ENCODE data around the gene SMPX. TPM values are rescaled to one million over a fixed set of nuclear protein-coding genes. Genes with fewer than 3 reads are reported as not detected.
A peak's percentile ranks its signal among the peaks of the same experiment; 100 is the strongest.

SMPX gene
- total RNA-seq, 4 donors from 2014 or later: 79.1 to 797 (median 200) TPM

DNA sequence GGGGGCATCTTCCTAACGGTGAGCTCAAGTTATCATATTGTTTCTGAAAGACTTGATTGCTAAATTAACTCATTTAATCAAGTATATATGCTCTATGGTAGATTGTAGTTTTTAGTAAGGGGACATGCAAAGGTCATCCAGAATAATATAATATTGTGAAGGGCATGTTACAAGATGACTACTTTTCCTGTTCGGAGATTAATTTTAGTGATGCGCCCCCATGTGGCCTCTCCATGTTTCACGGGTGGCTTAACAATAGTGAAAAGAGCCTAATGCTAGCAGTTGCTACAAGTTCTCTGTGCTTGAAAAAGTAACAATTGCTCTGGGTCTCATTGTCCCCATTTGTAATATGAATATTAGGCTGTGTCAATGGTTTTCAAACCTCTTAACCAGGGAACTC is 12.2 kb downstream of the SMPX start:
- peaks cover 48 to 60% of the 10 kb centered on the region in 2 donors for H3K4me1 ChIP-seq
- no peaks in the 10 kb centered on the region for H3K36me3 ChIP-seq
- intact Hi-C loops (cut with DNase I; ENCODE audit: low total_unique reads) (no loop called here), in situ Hi-C loops (cut with MboI; ENCODE audit: low sequenced_read_pairs in 4 of 4) (loop anchor here in 1 of 4 donors (25.0 kb wide), 1 partner anchor 1233 kb away; no protein-coding TSS in a partner anchor)
- DNase-seq (peak in 1 of 2 donors; percentile 42), ATAC-seq (no peak)
- peak overlapping the region; percentile 73 to 92 (median 84) for H3K27ac ChIP-seq
- TF ChIP-seq POLR2A (IDR thresholded peaks at IDR 0.05): no peak
- TF ChIP-seq, protein P1, sequence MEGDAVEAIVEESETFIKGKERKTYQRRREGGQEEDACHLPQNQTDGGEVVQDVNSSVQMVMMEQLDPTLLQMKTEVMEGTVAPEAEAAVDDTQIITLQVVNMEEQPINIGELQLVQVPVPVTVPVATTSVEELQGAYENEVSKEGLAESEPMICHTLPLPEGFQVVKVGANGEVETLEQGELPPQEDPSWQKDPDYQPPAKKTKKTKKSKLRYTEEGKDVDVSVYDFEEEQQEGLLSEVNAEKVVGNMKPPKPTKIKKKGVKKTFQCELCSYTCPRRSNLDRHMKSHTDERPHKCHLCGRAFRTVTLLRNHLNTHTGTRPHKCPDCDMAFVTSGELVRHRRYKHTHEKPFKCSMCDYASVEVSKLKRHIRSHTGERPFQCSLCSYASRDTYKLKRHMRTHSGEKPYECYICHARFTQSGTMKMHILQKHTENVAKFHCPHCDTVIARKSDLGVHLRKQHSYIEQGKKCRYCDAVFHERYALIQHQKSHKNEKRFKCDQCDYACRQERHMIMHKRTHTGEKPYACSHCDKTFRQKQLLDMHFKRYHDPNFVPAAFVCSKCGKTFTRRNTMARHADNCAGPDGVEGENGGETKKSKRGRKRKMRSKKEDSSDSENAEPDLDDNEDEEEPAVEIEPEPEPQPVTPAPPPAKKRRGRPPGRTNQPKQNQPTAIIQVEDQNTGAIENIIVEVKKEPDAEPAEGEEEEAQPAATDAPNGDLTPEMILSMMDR (IDR thresholded peaks at IDR 0.05 in 4 of 5, conservative IDR thresholded peaks at IDR 0.05 in 1 of 5): peak; percentile 29 to 57 (median 39)
- H3K27me3 ChIP-seq: no peaks in the 10 kb centered on the region
- H3K9me3 ChIP-seq: no peaks in the 10 kb centered on the region
- H3K4me3 ChIP-seq: no peak overlapping the region

DNA sequence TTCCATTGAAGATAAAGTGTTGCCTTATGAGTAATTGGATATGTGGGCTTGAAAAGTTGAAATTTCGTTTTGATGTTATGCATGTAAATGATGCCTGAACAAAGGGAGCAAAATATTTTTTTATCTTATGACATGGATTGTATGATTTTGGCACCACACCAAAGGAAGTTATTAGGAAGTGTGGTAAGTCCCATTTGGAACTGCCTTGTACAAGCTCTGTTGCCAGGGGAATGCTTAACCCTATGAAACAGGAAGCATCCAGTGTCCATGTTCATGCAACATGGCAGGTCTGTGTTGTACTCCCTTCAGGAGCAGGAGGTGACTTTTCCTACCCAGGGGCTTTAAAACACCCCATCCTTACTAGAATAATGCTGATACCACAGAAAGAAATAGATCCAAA is 13.2 kb downstream of the SMPX start:
- intact Hi-C loops (cut with DNase I; ENCODE audit: low total_unique reads): no loop called here
- Histone ChIP-seq H3K27me3 (no peaks in the 10 kb centered on the region), H3K36me3 (no peaks in the 10 kb centered on the region), H3K4me3 (no peak overlapping the region), H3K9me3 (no peaks in the 10 kb centered on the region), H3K27ac (peak overlapping the region; percentile 73 to 92 (median 84)), H3K4me1 (peaks cover 50 to 59% of the 10 kb centered on the region in 2 donors)
- DNase-seq (no peak), ATAC-seq (no peak)
- in situ Hi-C loops (cut with MboI; ENCODE audit: low sequenced_read_pairs in 4 of 4): loop anchor here in 1 of 4 donors (25.0 kb wide), 1 partner anchor 1232 kb away; no protein-coding TSS in a partner anchor
- TF ChIP-seq, protein P1 (IDR thresholded peaks at IDR 0.05 in 4 of 5, conservative IDR thresholded peaks at IDR 0.05 in 1 of 5): no peak
- TF ChIP-seq POLR2A (IDR thresholded peaks at IDR 0.05): no peak

DNA sequence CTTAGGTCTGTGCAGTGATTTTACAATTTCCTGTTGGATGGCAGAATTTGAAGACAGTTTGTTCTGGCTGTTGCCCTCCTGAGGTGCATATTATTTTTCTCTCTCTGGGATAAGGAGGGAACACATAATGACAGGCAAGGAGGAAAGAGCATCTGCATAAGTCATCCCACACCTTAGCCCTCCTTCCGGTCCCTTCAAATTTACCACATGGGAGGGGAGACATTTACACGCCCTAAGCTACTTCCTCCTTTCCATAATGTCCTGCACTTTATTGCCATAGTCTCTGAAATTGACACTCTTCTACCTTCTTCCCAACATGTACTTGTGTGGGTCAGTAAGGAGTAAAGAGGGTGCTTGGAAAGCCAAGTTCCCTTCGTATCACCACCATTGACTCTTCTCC is 13.9 kb downstream of the SMPX start:
- in situ Hi-C loops (cut with MboI; ENCODE audit: low sequenced_read_pairs in 4 of 4): loop anchor here in 1 of 4 donors (25.0 kb wide), 1 partner anchor 1232 kb away; no protein-coding TSS in a partner anchor
- no peak for ATAC-seq

DNA sequence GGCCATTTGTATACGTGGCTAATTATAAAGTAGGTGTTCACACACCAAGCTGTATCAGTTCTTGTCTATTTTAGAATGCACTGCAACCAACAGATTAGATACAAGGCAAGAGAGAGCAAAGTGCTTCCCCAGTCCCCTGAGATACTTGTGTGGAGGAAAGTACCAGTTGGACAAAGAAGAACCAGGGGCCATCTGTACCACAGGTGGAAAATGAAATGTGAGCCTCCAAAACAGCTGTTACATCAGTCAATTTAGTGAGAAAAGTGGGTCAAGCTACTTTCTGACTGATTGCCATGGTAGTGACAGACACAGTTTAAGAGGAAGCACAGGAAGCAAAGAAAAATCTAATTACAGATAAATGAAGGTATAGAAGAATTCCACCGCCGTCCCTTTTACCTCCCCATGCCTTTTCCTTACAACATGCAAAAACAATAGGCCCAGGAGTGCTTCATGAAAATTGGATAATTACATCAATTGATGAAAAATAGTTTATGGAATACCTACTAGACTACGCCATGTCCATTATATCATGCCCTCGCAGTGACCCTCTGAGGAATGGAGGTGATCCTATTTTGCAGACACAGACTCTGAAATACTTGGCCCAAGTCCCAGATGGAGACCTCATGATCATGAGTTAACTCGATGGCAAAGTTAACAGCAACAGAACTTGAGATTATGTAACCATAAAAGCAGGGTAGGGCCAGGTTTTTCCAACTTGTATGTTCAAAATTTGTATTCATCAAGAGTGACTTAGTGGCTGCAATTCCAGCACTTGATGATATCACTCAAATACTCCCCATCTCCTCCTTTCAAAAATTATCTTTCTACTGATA is 15.8 kb downstream of the SMPX start:
- intact Hi-C loops (cut with DNase I; ENCODE audit: low total_unique reads): no loop called here
- peak; percentile 60 to 67 for ATAC-seq

More for the DNA sequence above, 13.9 kb downstream of the SMPX start:
- TF ChIP-seq, protein P1 (IDR thresholded peaks at IDR 0.05 in 4 of 5, conservative IDR thresholded peaks at IDR 0.05 in 1 of 5): no peak
- TF ChIP-seq POLR2A (IDR thresholded peaks at IDR 0.05): no peak
- peaks cover 50 to 54% of the 10 kb centered on the region in 2 donors for H3K4me1 ChIP-seq
- no peaks in the 10 kb centered on the region for H3K36me3 ChIP-seq
- intact Hi-C loops (cut with DNase I; ENCODE audit: low total_unique reads): no loop called here
- no peak for DNase-seq
- H3K9me3 ChIP-seq: no peaks in the 10 kb centered on the region
- no peaks in the 10 kb centered on the region for H3K27me3 ChIP-seq
- H3K4me3 ChIP-seq: no peak overlapping the region
- H3K27ac ChIP-seq: peak overlapping the region in 3 of 4 donors; percentile 73 to 92 (median 88)

More for the DNA sequence above, 15.8 kb downstream of the SMPX start:
- Histone ChIP-seq H3K9me3 (no peaks in the 10 kb centered on the region), H3K27ac (peak overlapping the region; percentile 62 to 92 (median 80)), H3K36me3 (no peaks in the 10 kb centered on the region), H3K27me3 (no peaks in the 10 kb centered on the region), H3K4me1 (peaks cover 39 to 42% of the 10 kb centered on the region in 2 donors), H3K4me3 (no peak overlapping the region)
- DNase-seq: peak; percentile 38 to 64
- in situ Hi-C loops (cut with MboI; ENCODE audit: low sequenced_read_pairs in 4 of 4): loop anchor here in 1 of 4 donors (25.0 kb wide), 1 partner anchor 1230 kb away; no protein-coding TSS in a partner anchor
- TF ChIP-seq, protein P1 (IDR thresholded peaks at IDR 0.05 in 4 of 5, conservative IDR thresholded peaks at IDR 0.05 in 1 of 5): no peak
- peak in 1 of 2 donors; percentile 8 for TF ChIP-seq POLR2A (IDR thresholded peaks at IDR 0.05)
